ENCODE data around the gene KRTAP19-5.

KRTAP19-5 gene

DNA sequence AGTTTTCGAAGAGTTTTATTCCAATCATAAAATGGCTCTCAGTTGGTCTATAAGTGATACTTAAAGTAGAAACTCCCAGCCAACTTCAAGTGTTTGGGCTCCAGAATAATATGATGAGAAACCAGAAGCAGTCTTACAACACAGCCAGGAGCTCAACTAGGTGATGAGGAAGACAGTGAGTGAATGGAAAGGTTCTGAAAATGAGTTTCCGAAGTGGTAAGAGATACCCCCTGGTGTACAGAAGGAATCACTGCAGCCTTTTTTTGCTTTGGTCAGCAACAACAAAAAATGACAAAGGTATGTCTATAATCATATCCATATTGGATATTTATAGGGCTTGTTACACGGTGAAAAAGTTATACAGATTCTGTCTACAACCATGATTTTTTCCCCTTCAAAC is 38.2 kb downstream of the KRTAP19-5 start:
- TF ChIP-seq, protein P1, sequence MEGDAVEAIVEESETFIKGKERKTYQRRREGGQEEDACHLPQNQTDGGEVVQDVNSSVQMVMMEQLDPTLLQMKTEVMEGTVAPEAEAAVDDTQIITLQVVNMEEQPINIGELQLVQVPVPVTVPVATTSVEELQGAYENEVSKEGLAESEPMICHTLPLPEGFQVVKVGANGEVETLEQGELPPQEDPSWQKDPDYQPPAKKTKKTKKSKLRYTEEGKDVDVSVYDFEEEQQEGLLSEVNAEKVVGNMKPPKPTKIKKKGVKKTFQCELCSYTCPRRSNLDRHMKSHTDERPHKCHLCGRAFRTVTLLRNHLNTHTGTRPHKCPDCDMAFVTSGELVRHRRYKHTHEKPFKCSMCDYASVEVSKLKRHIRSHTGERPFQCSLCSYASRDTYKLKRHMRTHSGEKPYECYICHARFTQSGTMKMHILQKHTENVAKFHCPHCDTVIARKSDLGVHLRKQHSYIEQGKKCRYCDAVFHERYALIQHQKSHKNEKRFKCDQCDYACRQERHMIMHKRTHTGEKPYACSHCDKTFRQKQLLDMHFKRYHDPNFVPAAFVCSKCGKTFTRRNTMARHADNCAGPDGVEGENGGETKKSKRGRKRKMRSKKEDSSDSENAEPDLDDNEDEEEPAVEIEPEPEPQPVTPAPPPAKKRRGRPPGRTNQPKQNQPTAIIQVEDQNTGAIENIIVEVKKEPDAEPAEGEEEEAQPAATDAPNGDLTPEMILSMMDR (IDR thresholded peaks at IDR 0.05; ENCODE audit: low read depth, low read length): no peak
- DNase-seq (ENCODE audit: extremely low read depth, low read depth): no peak
